B cell (primary cell): ENCODE results near the gene STIL. TPM values are rescaled to one million over a fixed set of nuclear protein-coding genes. Genes with fewer than 3 reads are reported as not detected.

Source experiments
- ATAC-seq: fragments of 200-7000 bp; cut with Tn5 transposase; one replicate; pipeline ENCODE4 v1.10.0; 2021; ENCODE audit warnings: low read depth, mild to moderate bottlenecking, moderate number of reproducible peaks, moderate library complexity
- CTCF ChIA-PET: fragments of 350-600 bp; sonication (Branson Sonifier 250); formaldehyde crosslinking; loops from one replicate; lab custom pipeline; 2021; ENCODE audit warnings: antibody characterized with exemption, inconsistent platforms; lab: Charles Lee
- POLR2A ChIA-PET: fragments of 350-600 bp; sonication (Branson Sonifier 250); formaldehyde crosslinking; loops from one replicate; lab custom pipeline; 2021; ENCODE audit warnings: antibody characterized with exemption; lab: Charles Lee
- DNase-seq: peaks from one replicate; pipeline ENCODE4 v3.0.0; 2013
- H2AFZ ChIP-seq: 2 replicates; pipeline ENCODE4 v1.6.1; 2012; ENCODE audit warnings: mild to moderate bottlenecking, low read depth, low read length; ENCODE audit not compliant: insufficient read depth, poor library complexity, severe bottlenecking
- H3K27ac ChIP-seq, 2 donors: 1 replicate in 1 of 2; 2 replicates in 1 of 2; pipeline ENCODE4 v1.5.1; 2012 to 2013; ENCODE audit warnings: low read length in 2 of 2, mild to moderate bottlenecking in 2 of 2, moderate library complexity in 1 of 2
- H3K27me3 ChIP-seq, 4 experiments: fragments of 200-600 bp in 1 of 4; sonication (generic) in 1 of 4; replicated peaks in 1 of 4; 1 replicate in 2 of 4; 2 replicates in 2 of 4; pipeline versions ENCODE4 v1.6.1 to v1.7.0; 2013 to 2016; ENCODE audit warnings: low read length in 3 of 4, mild to moderate bottlenecking in 2 of 4, mixed read lengths in 1 of 4, moderate library complexity in 1 of 4; ENCODE audit not compliant: insufficient read depth in 4 of 4, control insufficient read depth in 3 of 4; ENCODE audit errors: control extremely low read depth in 1 of 4
- H3K36me3 ChIP-seq, 2 experiments: replicated peaks in 1 of 2; 1 replicate in 1 of 2; 2 replicates in 1 of 2; pipeline versions ENCODE4 v1.6.1 to v1.7.1; 2013; ENCODE audit warnings: low read length in 1 of 2; ENCODE audit not compliant: insufficient read depth in 2 of 2, control insufficient read depth in 1 of 2; ENCODE audit errors: control extremely low read depth in 1 of 2, extremely low read depth in 1 of 2
- H3K4me1 ChIP-seq, 2 donors: fragments of 200-600 bp in 1 of 2; sonication (generic) in 1 of 2; 1 replicate in 1 of 2; 2 replicates in 1 of 2; pipeline versions ENCODE4 v1.5.1 to v1.6.1; 2013 to 2017; ENCODE audit warnings: low read length in 2 of 2; ENCODE audit not compliant: control insufficient read depth in 2 of 2, insufficient read depth in 2 of 2
- H3K4me2 ChIP-seq: replicated peaks from 2 replicates; pipeline ENCODE3; 2012; ENCODE audit warnings: mild to moderate bottlenecking, low read depth, low read length; ENCODE audit not compliant: poor library complexity, severe bottlenecking
- H3K4me3 ChIP-seq, 5 experiments: fragments of 200-600 bp in 1 of 5; sonication (generic) in 1 of 5; 1 replicate in 3 of 5; 2 replicates in 2 of 5; pipeline versions ENCODE4 v1.5.1 to v1.7.0; 2011 to 2016; ENCODE audit warnings: low read length in 4 of 5, mild to moderate bottlenecking in 4 of 5, low read depth in 2 of 5, control low read depth in 1 of 5, moderate library complexity in 1 of 5; ENCODE audit not compliant: insufficient read depth in 1 of 5; ENCODE audit errors: control extremely low read depth in 1 of 5, extremely low read depth in 1 of 5
- H3K79me2 ChIP-seq: fragments of 200-600 bp; sonication (generic); one replicate; pipeline ENCODE4 v1.6.0; 2016; ENCODE audit warnings: low read length; ENCODE audit not compliant: control insufficient read depth, insufficient read depth
- H3K9ac ChIP-seq: fragments of 200-600 bp; sonication (generic); 2 replicates; pipeline ENCODE4 v1.6.1; 2017; ENCODE audit warnings: mild to moderate bottlenecking, low read length, moderate library complexity
- H3K9me3 ChIP-seq, 3 donors: one replicate each; pipeline versions ENCODE4 v1.6.1 to v1.7.1; 2013; ENCODE audit warnings: low read length in 2 of 3; ENCODE audit not compliant: control insufficient read depth in 2 of 3, insufficient read depth in 1 of 3; ENCODE audit errors: control extremely low read depth in 1 of 3
- H4K20me1 ChIP-seq: 2 replicates; pipeline ENCODE4 v1.6.0; 2012; ENCODE audit warnings: mild to moderate bottlenecking, low read length; ENCODE audit not compliant: insufficient read depth, control insufficient read depth, poor library complexity, severe bottlenecking
- H3K27ac Mint-ChIP-seq: one replicate; pipeline ENCODE4 v1.8.0; 2021; ENCODE audit warnings: mixed read lengths
- H3K27me3 Mint-ChIP-seq: one replicate; pipeline ENCODE4 v1.8.0; 2021; ENCODE audit warnings: mixed read lengths
- H3K4me1 Mint-ChIP-seq: one replicate; pipeline ENCODE4 v1.8.0; 2021; ENCODE audit warnings: mixed read lengths
- H3K4me3 Mint-ChIP-seq: one replicate; pipeline ENCODE4 v1.8.0; 2021; ENCODE audit warnings: mixed read lengths
- H3K9me3 Mint-ChIP-seq: one replicate; pipeline ENCODE4 v1.8.0; 2022; ENCODE audit warnings: mixed read lengths; ENCODE audit not compliant: insufficient read depth
- EZH2 ChIP-seq: IDR thresholded peaks from 2 replicates; pipeline ENCODE4 v1.6.1; 2012; ENCODE audit warnings: borderline replicate concordance, low read depth, mild to moderate bottlenecking, moderate library complexity, low read length; ENCODE audit not compliant: insufficient read depth, poor library complexity, severe bottlenecking
- WGBS: methylation state at CpG from one replicate; pipeline ENCODE4 v1.1.5; 2013; ENCODE audit warnings: missing lambda C conversion rate; ENCODE audit not compliant: insufficient coverage; 5-methylcytosine and 5-hydroxymethylcytosine counted together
- intact Hi-C: fragments of 100-400 bp; cut with micrococcal nuclease; formaldehyde crosslinking; loops from one replicate; pipeline ENCODE4 v1.10.0; 2022
- polyA plus RNA-seq: library from polyadenylated mRNA; depleted of rRNA; stranded (reverse); fragments of >200 nt; gene quantifications from 2 replicates; pipeline ENCODE4 v1.2.3, GENCODE V29; 2012
- total RNA-seq, 2 donors: library from RNA; stranded (reverse); fragments of 120-200 nt in 1 of 2; gene quantifications; 1 replicate in 1 of 2; 2 replicates in 1 of 2; pipeline versions ENCODE4 v1.2.3 to v1.2.4, GENCODE V29; 2013 to 2022
- TF ChIP-seq, protein P1 (sequence below): fragments of 200-600 bp; IDR thresholded peaks from one replicate; pipeline ENCODE4 v1.8.0; 2022; ENCODE audit warnings: antibody characterized with exemption, mild to moderate bottlenecking

Gene STIL
- total and polyA plus RNA-seq, 2 donors (not counting 1 experiment from before 2014, with no cell fraction given), result 0.79 to 1.8 TPM

DNA sequence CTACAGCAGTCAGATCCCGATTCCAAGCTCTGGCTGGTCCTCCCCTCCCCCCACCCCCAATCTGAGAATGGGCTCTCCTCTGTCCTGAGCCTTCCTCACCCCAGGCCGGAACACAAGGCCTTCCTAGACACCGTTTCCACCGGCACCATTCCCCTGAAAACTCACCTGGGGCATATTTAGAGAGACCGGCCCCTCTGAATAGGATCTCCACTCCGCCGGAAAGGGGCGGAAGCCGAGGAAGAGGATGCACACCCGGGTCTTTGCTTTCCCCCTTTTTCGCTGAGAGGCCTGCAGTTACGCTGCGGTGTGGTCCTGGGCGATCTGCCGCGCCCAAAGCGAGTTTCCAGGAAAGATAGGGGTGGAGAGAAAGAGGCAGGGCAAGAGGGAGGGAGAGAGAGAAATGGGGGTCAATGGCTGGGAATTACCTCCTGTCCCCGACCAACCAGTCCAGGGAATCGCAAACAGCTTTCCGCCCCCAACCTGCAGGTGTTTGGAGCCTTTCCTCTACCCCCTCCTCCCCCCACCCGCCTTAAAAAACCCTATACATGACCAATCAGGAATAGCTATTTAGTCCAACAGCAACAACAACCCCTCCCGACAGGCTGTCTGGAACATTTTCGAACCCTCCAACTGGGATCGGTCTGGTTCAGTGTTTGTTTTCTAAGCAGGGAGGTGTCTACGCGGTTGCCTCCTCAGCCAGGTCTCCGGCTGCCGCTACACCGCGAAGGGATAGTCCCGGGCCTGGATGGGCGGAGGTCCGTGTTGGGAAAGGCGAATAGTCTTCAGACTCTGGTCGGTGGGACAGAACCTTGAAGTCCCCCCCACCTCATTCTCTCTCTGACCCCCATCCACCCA is 84.7 kb downstream of the STIL start:
- POLR2A ChIA-PET, result no interaction called here
- Mint-ChIP-seq H3K9me3 (no peaks in the 10 kb centered on the region), H3K4me3 (peak overlapping the region; percentile 44), H3K27me3 (peaks cover 72% of the 10 kb centered on the region), H3K4me1 (peaks cover 37% of the 10 kb centered on the region), H3K27ac (no peak overlapping the region)
- TF ChIP-seq, protein P1, sequence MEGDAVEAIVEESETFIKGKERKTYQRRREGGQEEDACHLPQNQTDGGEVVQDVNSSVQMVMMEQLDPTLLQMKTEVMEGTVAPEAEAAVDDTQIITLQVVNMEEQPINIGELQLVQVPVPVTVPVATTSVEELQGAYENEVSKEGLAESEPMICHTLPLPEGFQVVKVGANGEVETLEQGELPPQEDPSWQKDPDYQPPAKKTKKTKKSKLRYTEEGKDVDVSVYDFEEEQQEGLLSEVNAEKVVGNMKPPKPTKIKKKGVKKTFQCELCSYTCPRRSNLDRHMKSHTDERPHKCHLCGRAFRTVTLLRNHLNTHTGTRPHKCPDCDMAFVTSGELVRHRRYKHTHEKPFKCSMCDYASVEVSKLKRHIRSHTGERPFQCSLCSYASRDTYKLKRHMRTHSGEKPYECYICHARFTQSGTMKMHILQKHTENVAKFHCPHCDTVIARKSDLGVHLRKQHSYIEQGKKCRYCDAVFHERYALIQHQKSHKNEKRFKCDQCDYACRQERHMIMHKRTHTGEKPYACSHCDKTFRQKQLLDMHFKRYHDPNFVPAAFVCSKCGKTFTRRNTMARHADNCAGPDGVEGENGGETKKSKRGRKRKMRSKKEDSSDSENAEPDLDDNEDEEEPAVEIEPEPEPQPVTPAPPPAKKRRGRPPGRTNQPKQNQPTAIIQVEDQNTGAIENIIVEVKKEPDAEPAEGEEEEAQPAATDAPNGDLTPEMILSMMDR, result no peak
- TF ChIP-seq EZH2, result no peak
- Histone ChIP-seq H3K4me2 (peak overlapping the region; percentile 32), H3K4me3 (no peak overlapping the region), H3K79me2 (no peaks in the 10 kb centered on the region), H3K4me1 (peaks cover 45 to 47% of the 10 kb centered on the region in 2 donors), H3K36me3 (no peaks in the 10 kb centered on the region), H3K27me3 (peaks cover 0 to 94% (median 67%) of the 10 kb centered on the region in 4 experiments), H3K27ac (no peak overlapping the region), H3K9me3 (peaks cover 0 to 29% (median 0%) of the 10 kb centered on the region in 3 donors), H2AFZ (no peak overlapping the region), H3K9ac (no peak overlapping the region), H4K20me1 (no peaks in the 10 kb centered on the region)
- DNase-seq, result peak; percentile 51
- ATAC-seq, result no peak
- intact Hi-C loops, result no loop called here
- 11% methylated on average over 16 of the region's 35 CpGs for WGBS
- CTCF ChIA-PET, result no interaction called here

DNA sequence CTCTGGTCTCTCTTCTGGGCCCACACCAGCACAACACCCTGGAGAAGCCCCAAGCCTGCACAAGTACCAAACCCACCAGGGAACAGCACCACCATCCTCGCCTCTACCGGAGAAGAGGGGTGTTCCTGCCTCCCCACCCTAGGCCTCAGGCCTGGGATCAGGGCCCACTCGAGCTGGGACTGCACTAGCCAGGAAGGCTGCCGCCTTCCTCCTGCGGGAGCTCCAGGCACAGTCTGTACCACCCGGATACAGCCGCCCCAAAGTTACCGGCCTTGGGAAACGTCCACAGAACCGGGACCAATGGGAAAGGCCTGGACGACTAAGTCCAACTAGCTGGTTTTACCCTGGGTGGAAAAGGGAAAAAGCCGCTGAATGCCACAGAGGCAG is 85.3 kb downstream of the STIL start:
- intact Hi-C loops, result no loop called here
- ATAC-seq (no peak), DNase-seq (no peak)
- H3K9me3 Mint-ChIP-seq, result no peaks in the 10 kb centered on the region
- ChIA-PET CTCF (no interaction called here), POLR2A (no interaction called here)
- Histone ChIP-seq H3K79me2 (no peaks in the 10 kb centered on the region), H2AFZ (no peak overlapping the region), H3K27ac (no peak overlapping the region), H4K20me1 (no peaks in the 10 kb centered on the region), H3K4me2 (no peak overlapping the region), H3K36me3 (no peaks in the 10 kb centered on the region), H3K27me3 (peaks cover 0 to 94% (median 67%) of the 10 kb centered on the region in 4 experiments), H3K9me3 (peaks cover 0 to 29% (median 0%) of the 10 kb centered on the region in 3 donors), H3K4me1 (peaks cover 45 to 47% of the 10 kb centered on the region in 2 donors), H3K4me3 (no peak overlapping the region), H3K9ac (no peak overlapping the region)
- TF ChIP-seq, protein P1, result no peak
- TF ChIP-seq EZH2, result no peak
- no peak overlapping the region for H3K27ac Mint-ChIP-seq
- no peak overlapping the region for H3K4me3 Mint-ChIP-seq
- H3K4me1 Mint-ChIP-seq, result peaks cover 37% of the 10 kb centered on the region
- H3K27me3 Mint-ChIP-seq, result peaks cover 66% of the 10 kb centered on the region
- WGBS, result 41% methylated on average over 11 of the region's 12 CpGs
